Measurements from ENCODE around the gene MYO19.
"Not testable (repeated sequence)": the region's sequence is repeated elsewhere in the genome, so short reads cannot be mapped to it uniquely, and the experiment has no call there.

The MYO19 gene

DNA sequence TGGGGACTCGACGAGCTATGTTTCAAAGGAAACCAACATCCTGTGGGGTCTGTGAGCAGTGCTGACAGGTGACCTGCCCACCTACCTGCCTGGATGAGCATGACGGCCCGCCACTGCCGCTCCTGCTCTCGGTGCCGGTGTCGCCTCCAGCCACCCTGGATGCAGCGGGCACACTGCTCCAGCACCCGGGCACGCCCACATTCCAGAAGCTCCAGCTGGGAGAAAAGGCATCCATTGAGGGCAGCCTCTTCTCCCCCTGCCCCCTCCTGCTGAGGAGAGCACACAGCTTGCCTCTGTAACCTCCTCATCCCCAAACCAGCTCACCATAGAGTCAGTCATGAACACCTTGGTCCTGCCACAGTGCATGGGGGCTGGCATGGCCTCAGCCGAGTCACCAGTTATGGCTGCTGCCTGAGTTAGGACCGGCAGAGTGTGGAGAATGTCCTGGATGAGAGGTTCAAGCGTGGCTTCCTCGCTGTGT, 33.9 kb downstream of the MYO19 start:
- DNase-seq (ENCODE audit: low spot score), result no peak

DNA sequence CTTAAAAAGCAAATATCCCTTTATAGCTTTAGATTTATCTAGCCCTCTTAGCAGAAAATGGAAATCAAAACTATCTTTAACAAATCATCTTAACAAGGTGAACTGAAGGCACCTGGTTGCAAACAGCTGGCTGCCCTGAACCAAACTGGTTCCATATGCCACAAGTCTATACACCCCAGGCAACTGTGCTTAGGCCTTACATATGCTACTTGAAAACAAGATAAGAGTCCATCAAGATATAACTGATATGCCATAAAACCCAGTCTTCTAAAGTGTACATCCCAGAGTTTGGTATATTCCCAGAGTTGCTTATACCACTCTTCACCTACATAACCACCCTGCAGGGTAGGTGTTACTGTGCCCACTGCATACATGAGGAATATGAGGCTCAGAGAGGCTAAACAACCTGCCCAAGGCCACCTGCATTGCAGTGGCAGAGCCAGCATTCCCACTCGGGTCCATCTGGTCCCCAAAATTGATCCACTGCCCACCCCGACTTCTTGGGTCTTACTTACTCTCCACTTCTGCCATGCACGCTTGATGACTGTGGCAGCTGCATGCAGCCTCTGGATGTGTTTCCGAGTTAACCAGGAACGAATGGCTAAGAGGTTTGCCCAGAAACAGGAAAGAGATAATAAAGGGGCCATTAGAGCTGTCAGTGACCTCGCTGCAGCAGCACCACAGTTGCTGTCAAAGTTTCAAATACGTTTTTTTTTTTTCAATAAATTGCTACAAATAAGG, 35.9 kb downstream of the MYO19 start:
- DNase-seq (ENCODE audit: low spot score), result no peak

DNA sequence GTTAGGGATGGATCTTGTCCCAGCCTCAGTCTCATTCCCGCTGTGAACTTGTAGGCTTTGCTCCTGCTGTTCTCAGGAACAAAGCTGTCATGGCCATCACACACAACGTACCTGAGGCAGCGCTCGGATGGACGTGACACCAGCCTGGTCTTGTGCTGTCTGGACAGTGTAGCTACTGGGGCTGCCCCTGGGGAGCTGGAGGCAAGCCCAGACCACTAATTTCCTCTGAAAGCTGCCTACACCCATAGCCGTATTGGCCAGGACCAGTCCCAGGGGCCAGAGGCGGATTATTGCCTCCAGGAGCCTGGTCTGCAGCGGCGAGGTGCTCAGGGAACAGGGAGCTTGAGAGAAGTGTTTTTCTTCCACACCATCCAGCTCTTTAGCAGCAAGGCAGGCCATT, 36.5 kb downstream of the MYO19 start:
- no peak for DNase-seq (ENCODE audit: low spot score)

DNA sequence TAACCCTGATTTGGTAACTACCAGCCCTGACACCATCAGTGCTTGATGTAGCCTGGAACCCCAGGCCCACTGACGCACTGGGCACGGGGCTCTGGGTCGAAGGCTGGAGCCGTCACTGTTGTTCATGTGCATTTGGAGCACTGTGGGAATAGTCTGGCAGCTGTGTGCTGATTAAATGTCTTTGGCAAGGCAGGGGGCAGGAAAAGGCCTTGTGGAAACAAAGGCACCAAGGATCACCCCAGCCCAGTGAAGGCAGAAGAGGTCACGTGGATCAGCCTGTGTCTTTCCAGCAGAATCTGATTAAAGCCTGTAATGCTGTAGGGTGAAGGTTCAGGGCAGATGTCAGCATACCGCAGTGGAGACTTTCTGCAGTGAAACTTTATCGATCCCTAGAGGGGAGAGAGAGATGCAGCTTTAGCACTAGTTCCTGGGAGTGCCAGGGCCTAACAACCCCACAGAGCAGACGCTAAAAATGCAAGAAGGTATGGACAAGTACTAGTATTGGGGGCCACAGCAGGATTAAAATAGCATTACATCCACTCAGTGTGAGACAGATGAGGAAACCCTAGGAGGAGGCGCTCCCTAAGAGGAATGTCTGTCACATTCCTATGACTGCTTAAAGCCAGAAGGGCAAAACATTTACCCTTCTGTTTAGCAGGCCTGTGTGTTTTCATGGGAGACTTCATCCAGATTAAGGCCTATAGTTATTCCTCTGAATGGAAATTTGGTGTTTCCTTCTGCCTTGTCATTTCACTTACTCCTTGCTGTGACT, 38.5 kb downstream of the MYO19 start:
- DNase-seq (ENCODE audit: low spot score), result no peak

DNA sequence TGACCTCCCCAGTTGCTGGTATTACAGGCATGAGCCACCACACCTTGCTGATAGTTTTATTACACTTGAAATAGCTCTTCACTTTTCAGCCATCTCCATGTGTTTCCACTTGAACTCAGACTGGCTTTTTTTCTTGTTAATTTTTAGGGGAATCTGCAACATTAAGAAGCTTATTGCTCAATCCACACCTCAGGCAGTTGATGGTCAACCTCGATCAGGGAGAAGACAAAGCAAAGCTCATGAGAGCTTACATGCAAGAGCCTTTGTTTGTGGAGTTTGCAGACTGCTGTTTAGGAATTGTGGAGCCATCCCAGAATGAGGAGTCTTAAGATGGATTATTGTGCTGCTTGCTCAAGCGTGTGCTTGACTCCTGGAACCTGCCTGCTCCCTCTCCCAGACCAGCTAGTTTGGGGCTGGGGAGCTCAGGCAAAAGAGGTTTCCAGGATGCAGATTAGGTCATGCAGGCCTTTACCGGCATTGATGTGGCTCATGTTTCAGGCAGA, 39.5 kb downstream of the MYO19 start:
- no peak for DNase-seq (ENCODE audit: low spot score)

DNA sequence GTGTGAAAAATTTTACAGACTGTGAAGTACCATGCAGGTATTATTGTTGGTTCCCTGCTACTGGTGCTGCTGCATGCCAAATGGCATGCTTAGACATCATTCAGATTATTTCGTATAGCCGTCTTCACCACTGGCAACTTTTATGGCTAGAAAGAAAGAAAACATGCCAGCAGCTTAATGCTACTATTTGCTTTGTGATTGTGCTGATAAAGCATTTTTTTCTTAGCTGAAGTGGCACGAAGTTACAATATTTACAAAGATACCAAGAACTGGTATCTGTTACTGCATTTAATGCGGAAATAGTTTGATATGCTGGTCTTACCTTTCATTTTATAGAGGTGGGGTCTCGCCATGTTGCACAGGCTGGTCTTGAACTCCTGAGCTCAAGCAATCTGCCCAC, 40.0 kb downstream of the MYO19 start:
- no peak for DNase-seq (ENCODE audit: low spot score)

DNA sequence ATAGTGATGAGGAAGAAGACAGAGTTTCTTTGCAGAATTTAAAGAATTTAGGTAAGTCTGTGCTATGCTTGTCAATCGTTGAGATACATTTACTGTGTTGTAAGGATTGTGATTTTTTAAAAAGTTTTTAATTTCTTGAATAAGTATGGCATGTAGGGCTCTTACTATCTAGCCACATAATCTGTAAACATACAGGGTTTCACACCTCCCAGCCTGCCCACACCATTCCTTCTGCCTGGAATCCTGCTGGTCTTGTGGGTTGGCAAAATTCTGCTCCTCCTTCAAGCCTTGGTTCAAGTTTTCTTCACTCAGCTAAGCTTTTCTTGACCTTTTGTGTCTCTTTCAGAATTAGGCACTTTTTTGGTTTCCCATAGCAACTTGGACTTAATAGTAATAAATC, 40.7 kb downstream of the MYO19 start:
- no peak for DNase-seq (ENCODE audit: low spot score)

DNA sequence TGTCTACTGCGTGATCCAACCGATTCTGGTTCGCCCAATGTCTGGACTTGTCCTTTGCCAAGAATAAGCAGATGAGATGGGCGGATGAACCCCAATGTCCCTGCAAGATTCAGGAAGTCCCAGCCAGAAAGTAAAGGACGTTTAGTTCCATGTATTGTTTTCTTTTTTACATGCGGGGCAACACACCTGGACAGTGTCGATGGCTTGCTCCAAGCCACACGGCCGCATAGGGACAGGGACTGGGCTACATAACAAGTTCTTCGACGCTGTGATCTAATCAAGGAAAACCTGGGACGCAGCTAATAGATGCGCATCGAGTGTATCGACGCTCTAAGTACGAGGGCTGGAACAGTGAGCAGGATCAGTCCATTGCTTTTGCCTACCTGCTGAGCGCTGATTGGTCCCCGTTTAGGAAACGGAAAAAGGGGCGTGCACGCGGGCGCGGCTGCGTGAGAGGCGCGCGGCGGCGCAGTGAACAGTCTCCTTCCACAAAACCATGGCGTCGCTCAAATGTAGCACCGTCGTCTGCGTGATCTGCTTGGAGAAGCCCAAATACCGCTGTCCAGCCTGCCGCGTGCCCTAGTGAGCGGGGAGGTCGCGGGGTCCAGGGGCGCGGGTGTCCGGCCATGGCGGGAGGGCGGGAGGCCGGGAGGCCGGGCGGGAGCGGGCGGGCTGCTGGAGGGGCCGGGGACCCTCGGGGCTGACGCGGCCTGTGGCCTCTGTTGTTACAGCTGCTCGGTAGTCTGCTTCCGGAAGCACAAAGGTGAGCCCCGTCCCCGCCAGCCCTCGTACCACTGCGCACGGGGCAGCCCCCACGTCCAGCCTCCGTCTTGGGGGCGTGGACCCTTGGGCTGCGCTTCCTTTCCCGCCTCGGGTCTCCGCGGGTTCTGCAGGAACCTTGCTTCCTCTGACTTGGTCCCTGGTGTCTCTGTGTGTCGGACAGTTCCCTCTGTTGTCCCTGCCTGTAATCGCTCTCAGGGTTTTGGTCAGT, 48.2 kb downstream of the MYO19 start, which contains the start of gene ZNHIT3:
Gene ZNHIT3, plus strand, starts transcription at position 478 of the 991 bp plus-strand sequence. Its CDS starts 19 bp downstream, at position 497.
- DNase-seq (ENCODE audit: low spot score), result peak; percentile 94

DNA sequence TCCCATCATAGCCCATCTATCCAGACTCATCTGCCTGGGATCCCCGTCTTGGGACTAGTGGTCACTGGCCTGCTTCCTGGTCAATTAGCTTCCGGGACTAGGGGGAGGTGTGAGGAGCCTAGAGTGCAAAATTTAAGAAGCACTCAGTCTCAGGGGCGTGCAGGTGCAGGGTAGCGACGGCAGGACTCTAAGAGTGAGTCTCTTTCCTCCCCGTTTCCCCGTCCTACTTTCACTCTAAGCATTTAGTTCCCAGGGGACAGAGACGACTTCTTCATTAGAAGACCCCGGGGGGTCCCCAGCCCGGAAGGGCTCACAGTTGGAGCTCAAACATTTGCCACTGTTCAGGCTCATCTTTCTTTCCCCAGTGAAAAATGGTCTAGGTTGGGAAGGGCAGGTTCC, 48.9 kb downstream of the MYO19 start:
- no peak for DNase-seq (ENCODE audit: low spot score)

DNA sequence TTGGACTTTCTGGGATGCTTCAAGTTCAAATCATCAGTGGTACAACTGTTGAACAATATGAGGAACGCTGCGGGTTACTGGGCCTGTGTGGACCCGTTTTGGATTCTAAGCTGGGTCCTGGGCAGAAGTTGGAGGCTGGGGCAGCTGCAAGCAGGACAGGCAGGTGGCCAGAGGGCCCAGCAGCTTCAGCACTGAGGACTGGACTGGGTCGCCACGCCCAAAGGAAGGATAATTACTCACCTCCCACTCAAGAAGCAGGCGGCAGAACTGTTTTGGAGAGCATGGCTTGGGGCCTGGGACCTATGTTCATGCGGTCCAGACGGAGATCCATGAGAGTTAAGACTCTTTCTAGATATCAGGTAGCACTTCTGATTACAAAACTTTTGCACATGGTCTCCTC, 49.6 kb downstream of the MYO19 start:
- no peak for DNase-seq (ENCODE audit: low spot score)

DNA sequence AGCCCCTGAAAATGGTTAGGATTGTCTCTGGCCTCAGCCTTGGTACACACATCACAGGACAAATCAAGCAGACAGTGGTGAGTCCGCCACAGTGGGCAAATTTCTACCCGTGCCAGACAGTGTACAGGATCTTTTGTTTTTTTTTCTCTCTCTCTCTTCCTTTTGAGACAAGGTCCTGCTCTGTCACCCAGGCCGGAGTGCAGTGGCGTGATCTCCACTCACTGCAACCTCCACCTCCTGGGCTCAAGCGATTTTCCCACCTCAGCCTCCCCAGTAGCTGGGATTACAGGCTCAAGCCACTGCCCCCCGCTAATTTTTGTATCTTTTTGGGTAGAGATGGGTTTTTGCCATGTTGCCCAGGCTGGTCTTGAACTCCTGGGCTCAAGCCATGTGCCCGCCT, 50.6 kb downstream of the MYO19 start:
- not testable (repeated sequence) for DNase-seq (ENCODE audit: low spot score)

DNA sequence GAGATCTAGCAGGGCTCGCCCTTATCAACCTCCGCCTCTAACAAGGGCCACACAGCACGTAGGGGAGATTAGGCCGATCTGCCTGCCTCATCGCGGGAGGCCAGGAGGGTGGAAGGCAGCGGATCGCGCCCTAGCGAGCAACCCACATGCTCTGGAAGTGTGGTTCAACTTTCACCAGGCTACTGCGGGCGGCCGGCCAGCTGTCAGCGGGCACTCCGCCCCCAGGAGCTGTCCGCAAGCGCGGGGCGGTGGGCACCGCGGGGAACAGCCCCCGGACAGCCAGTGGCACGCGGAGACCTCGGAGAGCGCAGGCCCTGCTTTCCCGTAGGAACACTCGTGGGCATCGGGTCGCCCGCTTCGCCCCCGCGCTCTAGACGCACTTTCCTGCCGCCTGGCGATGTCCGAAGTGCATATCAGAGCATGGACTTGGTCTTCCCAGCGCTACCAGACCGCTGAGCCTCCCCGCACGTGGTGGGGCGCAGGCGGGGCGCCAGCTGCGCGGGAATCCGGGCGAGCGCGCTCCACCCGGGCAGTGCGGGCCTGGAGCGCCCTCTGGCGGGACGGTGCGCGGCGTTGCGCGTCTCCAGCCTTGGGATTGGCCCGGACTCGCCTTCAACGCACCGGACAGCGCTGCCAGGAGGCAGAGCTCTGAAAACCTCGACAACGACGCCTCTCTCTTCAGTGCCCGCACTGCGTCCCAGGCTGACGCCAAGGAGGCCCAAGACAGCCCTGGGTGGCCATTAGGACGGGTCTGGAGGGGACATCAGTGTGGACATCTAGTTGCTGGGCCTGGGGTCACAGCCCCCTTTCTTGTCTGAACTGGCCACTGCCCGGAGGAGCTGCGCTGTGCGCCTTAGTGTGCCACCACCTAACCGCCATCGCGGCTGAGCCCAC, 51.8 kb downstream of the MYO19 start:
- DNase-seq (ENCODE audit: low spot score), result peak; percentile 78

DNA sequence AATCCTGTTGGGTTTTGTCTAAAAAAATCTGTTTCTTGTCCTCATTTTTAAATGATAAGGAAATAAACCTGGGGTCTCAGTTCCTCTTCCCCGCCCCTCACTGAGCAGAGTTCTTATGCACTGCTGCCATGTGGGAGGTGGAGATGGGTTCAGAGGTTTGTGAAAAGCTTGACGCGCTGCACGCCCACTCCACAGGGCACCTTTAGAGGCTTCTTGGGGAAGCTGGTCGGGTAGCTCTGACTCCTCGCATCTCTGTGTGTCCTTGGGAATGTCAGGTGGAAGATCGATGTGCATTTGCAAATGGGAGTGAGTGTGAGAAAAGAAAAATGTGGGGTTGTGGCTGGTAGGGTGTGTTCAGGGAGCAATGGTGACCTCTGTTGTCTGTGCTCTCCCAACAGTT, 52.8 kb downstream of the MYO19 start:
- DNase-seq (ENCODE audit: low spot score), result no peak

DNA sequence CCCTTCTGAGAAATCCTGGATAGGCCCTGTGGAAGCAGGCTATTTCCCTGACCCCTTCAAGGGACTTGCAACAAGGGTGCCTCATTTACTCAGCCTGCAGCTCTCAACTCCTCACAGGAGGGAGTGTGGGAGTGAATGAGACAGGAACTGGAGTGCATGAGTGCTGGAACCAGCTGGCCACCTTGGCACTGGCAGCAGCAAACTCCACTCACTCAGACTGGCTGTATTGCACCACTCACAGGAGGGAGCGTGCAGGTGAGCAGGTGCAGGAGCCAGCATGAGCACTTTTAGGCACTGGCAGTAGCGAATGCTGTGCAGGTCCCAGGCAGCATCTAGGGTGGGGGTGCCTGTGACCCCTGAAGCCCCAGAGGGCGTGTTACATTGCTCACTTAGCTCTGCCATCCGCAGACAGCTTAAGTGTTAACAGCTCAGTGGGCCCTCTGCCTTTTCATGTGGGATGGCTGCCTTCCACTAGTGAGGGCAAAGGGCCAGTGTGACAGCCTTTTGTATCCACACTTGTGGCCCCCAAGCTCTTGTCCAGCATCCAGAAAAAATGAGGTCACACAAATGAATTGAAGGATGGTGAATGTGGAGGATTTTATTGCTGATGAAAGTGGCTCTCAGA, 59.2 kb downstream of the MYO19 start:
- no peak for DNase-seq (ENCODE audit: low spot score)

DNA sequence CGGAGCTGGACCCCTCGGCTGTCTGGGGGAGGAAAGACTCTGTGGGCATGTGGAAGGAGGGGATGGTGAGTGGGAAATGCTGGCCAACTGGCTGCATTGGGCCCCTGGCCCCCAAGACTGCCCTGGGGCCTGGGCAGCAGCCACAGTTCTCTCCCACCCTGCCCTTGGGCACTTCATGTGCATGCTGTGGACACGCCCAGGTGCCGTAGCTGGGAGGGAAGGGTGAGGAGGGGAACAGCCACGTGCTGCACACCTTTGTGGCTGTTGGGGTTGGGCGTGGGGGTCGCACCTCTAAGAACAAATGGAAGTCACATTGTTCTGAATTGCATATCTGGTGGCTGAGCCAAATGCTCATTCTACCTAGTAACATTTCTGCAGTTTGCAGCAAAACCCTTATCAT, 60.1 kb downstream of the MYO19 start:
- DNase-seq (ENCODE audit: low spot score), result no peak

DNA sequence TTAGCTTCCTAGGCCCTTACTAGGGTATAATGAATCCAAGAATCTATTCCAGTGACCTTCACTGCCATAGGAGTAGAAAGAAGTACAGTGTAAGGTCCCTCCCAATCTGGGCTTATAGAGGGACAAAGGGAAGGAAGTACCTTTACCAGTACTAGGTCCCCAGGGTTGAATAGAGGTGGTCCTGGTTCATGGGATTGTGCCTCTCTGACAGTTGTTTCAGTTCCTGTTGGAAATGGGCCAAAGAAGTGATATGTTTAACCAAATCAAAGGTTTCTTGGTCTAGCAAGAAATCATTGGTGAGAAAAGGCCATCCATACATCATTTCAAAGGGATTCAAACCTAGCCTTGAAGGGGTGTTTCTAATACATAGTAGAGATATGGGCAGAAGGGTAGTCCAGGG, 64.2 kb downstream of the MYO19 start:
- no peak for DNase-seq (ENCODE audit: low spot score)

DNA sequence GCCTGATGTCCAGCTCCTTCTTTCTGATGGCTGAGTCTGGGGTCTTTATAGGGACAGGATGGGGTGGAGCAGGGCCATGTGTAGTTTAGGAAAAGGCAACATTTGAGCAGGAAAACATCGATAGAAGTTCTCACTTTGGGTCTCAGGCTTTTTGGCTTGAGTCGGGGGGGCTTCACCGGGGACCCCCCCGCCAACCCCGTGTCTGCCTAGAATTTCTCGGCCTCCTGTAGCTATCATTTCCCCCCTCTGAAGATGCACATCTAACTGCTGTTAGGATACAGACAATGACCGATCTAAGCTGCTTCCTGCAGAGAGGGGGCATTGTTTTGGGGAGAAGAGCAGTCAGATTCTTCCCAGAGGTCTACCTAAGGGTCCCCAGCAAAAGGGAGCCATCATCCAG, 64.9 kb downstream of the MYO19 start:
- DNase-seq (ENCODE audit: low spot score), result no peak

DNA sequence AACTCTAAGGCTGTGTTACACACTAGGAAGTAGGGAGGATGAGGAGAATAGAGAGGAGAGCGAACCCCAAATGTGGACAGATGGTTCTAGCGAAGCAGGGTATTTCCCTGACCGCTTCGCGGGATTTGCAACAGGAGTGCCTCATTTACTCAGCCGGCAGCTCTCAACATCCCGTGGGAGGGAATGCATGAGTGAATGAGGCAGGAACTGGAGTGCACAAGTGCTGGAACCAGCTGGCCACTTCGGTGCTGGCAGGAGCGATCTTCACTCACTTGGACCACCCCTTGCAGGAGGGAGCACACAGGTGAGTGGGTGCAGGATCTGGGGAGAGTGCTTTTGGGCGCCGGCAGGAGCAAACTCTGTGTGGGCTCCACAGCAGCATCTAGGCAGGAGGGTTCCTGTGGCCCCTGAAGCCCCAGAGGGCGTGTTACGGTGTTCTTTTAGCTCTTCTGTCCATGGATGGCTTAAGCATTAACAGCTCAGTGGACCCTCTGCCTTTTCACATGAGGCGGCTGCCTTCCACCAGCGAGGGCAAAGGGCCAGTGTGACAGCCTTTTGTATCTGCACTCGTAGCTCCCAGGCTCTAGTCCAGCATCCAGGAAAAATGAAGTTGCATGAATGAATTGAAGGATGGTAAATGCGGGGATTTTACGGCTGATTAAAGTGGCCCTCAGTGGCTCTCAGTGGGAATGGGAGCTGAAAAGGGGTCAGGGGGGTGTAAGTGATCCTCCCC, 65.6 kb downstream of the MYO19 start:
- DNase-seq (ENCODE audit: low spot score), result no peak

DNA sequence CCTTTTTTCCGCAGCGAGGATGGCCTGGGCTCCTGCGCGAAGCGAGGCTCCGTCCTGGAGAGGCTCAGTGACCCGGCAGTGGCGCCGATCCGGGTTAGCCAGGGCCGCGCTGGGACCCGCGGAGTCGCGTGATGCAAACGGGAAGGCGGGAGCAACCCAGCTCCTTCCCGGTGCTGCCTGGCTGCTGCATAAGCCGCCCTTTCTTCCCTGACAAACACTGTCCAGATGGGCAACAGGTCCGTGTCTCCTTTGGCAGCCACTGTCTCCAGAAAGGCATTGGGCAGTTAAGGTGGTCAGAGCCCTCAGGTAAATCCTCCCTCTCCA, 69.9 kb downstream of the MYO19 start:
- no peak for DNase-seq (ENCODE audit: low spot score)
